Measurements from ENCODE around the gene NPR2.
A peak's percentile ranks its signal among the peaks of the same experiment; 100 is the strongest.

NPR2 gene

DNA sequence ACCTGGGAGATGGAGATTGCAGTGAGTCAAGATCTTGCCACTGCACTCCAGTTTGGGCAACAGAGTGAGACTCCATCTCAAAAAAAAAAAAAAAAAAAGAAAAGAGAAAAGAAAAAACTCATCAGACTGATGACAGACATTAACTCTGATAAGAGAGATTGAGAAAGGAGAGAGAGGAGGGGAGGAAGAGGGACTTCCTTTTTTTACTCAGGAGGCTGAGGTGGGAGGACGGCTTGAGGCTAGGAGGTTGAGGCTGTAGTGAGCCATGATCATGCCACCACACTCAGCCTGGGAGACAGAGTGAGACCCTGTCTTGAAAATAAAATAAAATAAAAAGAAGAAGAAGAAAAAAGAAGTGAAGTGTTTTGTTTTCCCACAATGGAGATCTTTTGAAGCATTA, 27.6 kb upstream of the NPR2 start:
- no peak for DNase-seq (ENCODE audit: low spot score)

DNA sequence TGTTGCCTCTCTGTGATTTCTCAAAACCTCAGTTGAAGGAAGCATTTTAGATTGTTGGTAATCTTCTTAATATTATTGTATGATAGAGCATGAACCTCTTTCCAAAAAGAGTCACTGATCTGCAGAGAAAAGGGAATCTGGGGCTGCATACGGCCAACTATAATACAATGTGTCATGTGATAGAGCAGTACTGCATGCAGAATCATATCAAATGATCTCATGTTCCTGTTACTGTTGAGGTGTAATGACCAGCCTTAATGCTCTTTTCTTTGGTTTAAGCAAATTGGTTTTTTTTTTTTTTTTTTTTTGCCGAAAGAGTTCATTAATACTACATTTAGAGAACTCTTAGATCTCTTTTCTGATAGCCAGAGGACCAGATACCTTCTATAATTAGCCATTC, 24.4 kb upstream of the NPR2 start:
- DNase-seq (ENCODE audit: low spot score), result no peak

- DNase-seq (ENCODE audit: low spot score), result no peak
Measured at GRCh38 chr9:35767458-35767857, 23.9 kb upstream of the NPR2 start.

GRCh38 chr9:35769763-35770162, 21.6 kb upstream of the NPR2 start:
- DNase-seq (ENCODE audit: low spot score), result no peak

DNA sequence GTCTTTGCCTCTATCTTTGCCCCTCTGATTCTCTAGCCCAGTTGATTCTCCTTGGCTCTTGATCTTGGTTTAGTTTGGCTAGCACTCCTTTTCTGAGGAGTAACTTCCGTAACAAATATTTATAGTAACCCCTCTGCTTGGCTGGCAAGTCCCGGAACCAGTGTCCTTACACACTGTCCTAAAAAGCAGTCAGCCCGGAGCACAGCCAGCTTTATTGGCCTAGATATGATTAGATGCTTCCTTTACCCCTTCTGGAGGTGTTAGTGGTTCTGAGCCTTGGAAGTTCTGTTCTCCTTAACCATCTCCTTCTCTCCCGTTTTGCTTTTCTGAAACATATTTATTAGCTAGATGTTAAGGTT, 20.3 kb upstream of the NPR2 start:
- no peak for DNase-seq (ENCODE audit: low spot score)

DNA sequence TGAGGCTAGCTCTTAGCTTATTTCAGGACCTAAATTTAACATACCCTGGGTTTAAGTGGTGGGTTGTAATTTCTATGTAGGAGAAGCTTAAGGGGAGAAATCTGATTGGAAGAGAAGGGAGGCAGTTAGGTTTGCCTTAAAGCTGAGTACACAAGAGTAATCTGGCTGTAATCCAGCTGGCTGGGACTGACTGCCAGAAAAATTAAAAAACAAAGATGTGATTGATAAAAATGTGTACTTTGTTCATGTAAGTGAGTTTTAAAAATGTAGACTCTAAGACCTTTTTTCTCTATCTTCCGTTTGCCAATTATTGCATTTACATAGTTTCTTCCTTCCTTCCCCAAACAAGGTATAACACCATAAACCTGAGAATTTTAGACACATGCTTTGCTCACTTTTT, 19.9 kb upstream of the NPR2 start:
- DNase-seq (ENCODE audit: low spot score), result no peak

- DNase-seq (ENCODE audit: low spot score), result no peak
Measured at GRCh38 chr9:35771943-35772342, 19.4 kb upstream of the NPR2 start.

DNA sequence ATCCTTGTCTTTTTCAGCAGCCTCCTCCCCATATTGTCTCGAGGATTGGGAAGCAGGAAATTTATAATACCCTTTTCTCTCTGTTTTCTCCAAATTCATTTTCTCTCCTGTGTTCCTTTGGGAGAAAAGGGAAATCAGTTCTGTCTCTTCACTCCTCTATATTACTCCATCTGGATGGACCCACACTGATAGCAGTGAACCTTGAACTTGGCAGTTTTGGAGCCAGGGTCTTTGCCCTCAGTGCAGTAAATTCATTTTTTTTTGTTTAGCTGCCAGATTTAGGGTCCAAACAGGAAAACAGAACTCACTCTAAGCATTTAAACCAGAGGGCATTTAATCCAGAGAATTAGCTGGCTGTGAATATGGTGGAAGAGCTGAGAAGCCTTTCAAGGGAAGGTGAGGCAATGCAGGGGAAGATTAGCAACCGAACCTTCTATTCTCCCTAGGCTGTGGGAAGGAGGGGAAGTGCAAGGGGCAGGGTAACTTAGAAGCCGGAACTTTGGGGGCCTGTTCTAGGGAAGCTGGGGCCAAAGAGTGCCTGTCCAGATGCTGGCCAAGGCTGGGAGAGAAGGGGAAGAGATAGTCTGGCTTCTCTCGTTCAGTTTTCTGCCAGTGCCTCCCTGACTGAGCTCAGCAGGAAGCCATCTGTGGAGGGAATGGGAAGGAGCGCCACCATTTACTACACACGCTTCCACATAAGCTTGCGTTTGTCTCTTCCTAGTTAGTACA, 16.3 kb upstream of the NPR2 start:
- no peak for DNase-seq (ENCODE audit: low spot score)

GRCh38 chr9:35776018-35776417, 15.4 kb upstream of the NPR2 start:
- no peak for DNase-seq (ENCODE audit: low spot score)

- no peak for DNase-seq (ENCODE audit: low spot score)
Measured at GRCh38 chr9:35778496-35778895, 12.9 kb upstream of the NPR2 start.

GRCh38 chr9:35781066-35781465, 10.3 kb upstream of the NPR2 start:
- no peak for DNase-seq (ENCODE audit: low spot score)

DNA sequence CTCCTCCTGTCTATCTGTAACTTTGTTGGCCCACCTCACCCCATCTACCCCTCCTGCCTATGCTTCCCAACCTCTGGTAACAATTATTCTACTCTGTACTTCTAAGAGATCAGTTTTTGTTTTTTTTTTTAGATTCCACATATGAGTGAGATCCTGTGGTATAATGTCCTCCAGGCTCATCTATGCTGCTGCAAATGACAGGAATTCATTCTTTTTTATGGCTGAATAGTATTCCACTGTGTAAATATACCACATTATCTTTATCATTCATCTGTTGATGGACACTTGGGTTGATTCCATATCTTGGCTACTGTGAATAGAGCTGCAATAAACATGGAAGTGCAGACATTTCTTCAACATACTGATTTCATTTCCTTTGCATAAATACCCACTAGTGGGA, 8.0 kb upstream of the NPR2 start:
- DNase-seq (ENCODE audit: low spot score), result no peak

- no peak for DNase-seq (ENCODE audit: low spot score)
Measured at GRCh38 chr9:35789541-35789940, 1.9 kb upstream of the NPR2 start.

DNA sequence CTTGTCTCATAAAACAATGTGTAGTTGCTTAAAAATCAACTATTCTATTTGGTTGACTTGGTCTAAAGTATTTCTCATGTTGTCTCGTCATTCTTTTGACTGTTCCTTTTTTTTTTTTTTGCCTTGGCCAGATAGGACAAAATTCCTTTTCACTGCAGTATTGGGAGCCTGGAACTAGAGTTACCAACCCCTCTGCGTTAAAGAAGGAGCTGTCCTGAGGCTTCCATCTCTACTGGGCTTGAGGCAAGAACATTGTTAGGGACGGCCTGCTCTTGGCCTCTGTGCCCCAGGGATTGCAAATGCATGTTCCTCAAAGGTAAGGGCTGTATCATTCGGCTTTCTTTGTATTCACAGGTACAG, 1.4 kb upstream of the NPR2 start:
- no peak for DNase-seq (ENCODE audit: low spot score)

DNA sequence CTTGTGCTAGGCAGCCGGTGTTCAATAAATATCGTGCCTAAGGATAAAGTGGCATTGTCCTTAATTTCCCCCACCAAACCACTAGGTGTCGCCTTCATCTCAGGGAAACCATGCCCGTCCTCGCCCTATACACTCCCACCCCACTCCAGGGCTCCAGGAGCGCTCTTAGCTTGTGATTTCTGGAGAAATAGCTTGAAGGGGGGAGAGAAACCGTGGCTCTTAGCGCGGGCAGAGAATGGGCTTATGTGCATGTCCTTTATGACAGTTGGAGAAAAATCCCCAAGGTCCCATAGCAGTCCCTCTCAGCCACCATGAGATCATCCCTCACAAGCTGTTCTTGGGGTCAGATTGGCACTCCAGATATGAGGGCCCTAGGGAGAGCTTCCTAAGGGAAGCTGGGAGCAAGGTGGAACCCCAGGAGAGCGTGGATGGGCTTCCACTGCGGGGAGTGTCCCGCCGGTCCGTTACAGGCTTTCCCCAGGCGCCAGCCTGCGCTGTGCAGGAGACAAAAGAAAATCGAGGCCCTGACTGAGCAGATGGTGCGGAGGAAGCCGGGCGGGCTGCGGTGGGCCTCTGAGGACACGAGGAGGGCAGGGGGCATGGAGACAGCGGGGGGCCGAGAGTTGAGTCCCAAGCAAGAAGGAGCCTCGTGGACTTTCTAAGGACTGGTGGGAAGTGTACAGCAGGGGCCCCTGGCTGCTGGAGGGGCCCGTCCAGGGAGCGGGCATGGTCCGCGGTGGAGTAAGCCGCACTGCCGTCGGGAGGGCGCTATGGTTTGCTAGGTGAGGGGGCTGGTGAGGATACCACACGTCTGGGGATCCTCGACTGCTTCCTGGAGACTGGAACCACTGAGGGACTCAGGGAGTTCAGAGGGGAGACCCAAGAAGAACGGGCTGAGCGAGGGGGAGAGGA, 750 bp upstream of the NPR2 start:
- peak; percentile 57 for DNase-seq (ENCODE audit: low spot score)

DNA sequence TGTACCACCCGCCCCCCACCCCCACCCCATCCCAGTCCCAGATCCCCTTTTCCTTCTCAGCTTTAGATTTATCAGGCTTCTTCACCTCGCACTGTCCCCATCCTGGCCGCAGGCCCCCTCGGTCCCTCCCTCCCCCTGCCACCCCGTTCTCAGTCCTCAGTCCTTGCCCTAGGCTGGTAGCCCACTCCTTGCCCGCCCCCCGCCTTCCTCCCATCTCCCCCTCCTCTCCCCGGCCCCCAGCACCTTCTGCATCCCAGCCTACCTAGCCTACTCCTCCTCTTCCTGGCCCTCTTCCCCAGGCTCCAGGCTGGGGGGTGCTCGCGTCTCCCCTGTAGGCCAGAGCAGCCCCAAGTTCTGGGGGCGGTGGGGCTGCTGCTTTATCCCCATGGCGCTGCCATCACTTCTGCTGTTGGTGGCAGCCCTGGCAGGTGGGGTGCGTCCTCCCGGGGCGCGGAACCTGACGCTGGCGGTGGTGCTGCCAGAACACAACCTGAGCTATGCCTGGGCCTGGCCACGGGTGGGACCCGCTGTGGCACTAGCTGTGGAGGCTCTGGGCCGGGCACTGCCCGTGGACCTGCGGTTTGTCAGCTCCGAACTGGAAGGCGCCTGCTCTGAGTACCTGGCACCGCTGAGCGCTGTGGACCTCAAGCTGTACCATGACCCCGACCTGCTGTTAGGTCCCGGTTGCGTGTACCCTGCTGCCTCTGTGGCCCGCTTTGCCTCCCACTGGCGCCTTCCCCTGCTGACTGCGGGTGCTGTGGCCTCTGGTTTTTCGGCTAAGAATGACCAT, 828 bp downstream of the NPR2 start:
- DNase-seq (ENCODE audit: low spot score), result no peak

DNA sequence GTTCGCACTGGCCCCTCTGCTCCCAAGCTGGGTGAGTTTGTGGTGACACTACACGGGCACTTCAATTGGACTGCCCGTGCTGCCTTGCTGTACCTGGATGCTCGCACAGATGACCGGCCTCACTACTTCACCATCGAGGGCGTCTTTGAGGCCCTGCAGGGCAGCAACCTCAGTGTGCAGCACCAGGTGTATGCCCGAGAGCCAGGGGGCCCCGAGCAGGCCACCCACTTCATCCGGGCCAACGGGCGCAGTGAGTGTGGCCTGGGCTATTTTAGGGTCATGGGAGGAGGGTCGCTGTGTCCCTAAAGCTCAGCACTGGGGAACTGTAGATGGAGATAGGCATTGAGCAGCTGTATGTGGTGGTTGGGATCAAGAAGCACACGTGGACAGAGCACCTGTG, 1.4 kb downstream of the NPR2 start:
- no peak for DNase-seq (ENCODE audit: low spot score)

- DNase-seq (ENCODE audit: low spot score), result no peak
Measured at GRCh38 chr9:35793461-35793860, 2.1 kb downstream of the NPR2 start.

- DNase-seq (ENCODE audit: low spot score), result no peak
Measured at GRCh38 chr9:35795695-35796094, 4.3 kb downstream of the NPR2 start.

GRCh38 chr9:35797311-35798109, 6.1 kb downstream of the NPR2 start:
- no peak for DNase-seq (ENCODE audit: low spot score)

DNA sequence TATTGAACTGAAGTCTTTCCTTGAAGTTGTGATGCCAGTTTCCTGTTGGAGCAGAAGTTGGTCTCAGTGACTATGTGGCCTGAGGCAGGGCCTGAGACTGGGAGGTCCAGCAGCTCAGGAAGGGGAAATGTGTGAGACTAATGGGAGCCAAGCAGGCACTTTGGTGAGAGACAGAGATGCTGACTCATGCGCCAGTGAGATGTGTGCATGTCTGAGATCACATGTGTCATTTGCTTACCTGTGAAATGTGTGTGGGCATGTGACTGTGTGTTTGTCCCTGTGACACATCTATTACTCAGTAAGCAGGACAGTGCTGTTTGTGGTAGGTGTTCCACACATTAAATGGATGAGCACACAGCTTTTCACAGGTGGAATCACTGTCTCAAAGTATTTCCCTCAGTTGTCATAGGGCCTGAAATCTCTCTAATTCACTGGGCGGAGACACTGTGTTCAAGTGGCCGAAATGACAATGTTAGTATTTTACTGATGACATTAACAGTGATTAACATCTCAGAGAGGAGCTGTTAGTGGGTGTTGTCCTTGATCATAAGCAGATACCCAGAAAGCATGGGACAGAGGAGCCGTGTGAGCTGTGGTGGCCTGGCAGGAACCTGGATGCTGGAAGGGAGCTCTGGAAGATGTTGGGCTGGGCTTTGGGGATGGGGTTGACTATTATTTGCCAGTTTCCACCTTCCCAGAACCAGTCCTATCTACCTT, 7.4 kb downstream of the NPR2 start:
- DNase-seq (ENCODE audit: low spot score), result peak; percentile 73

All from RKO (cell line).